ENCODE data around the gene HIVEP3.

DNA sequence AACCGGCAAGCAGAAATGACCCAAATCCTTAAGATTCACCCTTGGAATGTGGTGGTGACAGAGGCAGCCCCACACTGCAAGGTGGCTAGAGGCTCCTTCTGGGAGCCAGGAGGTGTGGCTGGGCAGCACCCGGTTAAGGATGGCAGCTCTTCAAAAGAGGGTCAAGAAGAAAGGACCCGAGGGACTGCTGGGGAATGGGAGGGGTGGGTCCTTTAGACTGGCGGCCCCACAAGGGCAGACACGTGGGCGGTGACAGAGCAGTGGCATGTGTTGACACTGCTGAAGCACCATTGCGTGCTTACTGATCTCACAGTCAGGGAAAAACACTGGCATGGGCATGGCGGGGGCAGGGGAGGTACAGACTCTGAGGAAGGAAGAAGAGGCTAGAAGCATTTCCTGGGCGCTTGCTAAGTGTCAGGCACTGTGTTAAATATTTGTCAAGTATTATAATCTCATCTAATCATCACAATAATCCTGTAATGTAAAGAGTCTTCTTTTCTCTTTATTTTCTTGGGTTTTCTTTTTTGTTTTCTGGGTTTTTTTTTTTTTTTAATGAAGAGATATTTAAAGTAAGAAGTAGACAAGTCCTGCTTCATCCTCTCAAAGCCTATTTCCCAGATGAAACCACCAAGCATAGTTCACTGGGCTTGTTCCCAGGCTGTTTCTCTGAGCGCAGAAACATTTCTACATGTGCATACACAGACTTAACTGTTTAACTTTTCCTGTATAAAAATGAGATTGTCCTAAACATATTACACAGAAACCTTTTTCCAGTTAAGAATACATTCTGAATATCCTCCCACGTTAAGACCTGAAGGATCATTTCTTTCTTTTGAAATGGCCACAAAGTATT lies 268.5 kb downstream of the HIVEP3 start:
- TF ChIP-seq, protein P1, sequence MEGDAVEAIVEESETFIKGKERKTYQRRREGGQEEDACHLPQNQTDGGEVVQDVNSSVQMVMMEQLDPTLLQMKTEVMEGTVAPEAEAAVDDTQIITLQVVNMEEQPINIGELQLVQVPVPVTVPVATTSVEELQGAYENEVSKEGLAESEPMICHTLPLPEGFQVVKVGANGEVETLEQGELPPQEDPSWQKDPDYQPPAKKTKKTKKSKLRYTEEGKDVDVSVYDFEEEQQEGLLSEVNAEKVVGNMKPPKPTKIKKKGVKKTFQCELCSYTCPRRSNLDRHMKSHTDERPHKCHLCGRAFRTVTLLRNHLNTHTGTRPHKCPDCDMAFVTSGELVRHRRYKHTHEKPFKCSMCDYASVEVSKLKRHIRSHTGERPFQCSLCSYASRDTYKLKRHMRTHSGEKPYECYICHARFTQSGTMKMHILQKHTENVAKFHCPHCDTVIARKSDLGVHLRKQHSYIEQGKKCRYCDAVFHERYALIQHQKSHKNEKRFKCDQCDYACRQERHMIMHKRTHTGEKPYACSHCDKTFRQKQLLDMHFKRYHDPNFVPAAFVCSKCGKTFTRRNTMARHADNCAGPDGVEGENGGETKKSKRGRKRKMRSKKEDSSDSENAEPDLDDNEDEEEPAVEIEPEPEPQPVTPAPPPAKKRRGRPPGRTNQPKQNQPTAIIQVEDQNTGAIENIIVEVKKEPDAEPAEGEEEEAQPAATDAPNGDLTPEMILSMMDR (IDR thresholded peaks at IDR 0.05; ENCODE audit: insufficient read depth, low read length) = no peak
- TF ChIP-seq POLR2AphosphoS5 (IDR thresholded peaks at IDR 0.05; ENCODE audit: low read depth) (no peak), GABPA (IDR thresholded peaks at IDR 0.05; ENCODE audit: low read depth) (no peak)
- TF ChIP-seq, protein P2, sequence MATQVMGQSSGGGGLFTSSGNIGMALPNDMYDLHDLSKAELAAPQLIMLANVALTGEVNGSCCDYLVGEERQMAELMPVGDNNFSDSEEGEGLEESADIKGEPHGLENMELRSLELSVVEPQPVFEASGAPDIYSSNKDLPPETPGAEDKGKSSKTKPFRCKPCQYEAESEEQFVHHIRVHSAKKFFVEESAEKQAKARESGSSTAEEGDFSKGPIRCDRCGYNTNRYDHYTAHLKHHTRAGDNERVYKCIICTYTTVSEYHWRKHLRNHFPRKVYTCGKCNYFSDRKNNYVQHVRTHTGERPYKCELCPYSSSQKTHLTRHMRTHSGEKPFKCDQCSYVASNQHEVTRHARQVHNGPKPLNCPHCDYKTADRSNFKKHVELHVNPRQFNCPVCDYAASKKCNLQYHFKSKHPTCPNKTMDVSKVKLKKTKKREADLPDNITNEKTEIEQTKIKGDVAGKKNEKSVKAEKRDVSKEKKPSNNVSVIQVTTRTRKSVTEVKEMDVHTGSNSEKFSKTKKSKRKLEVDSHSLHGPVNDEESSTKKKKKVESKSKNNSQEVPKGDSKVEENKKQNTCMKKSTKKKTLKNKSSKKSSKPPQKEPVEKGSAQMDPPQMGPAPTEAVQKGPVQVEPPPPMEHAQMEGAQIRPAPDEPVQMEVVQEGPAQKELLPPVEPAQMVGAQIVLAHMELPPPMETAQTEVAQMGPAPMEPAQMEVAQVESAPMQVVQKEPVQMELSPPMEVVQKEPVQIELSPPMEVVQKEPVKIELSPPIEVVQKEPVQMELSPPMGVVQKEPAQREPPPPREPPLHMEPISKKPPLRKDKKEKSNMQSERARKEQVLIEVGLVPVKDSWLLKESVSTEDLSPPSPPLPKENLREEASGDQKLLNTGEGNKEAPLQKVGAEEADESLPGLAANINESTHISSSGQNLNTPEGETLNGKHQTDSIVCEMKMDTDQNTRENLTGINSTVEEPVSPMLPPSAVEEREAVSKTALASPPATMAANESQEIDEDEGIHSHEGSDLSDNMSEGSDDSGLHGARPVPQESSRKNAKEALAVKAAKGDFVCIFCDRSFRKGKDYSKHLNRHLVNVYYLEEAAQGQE (IDR thresholded peaks at IDR 0.05; ENCODE audit: insufficient replicate concordance, low read depth) = no peak
